SU-DHL-6 (cell line): Measurements from ENCODE around the gene IL11.

ENCODE experiments used
- H2AFZ ChIP-seq: fragments of 200-600 bp; sonication (generic); 2 replicates; pipeline ENCODE4 v1.6.1; 2014; ENCODE audit warnings: low read depth, mild to moderate bottlenecking, moderate library complexity, mixed read lengths, antibody characterized with exemption, low read length; ENCODE audit not compliant: severe bottlenecking
- H3F3A ChIP-seq: fragments of 200-600 bp; shearing (Covaris generic); 2 replicates; pipeline ENCODE4 v1.6.0; 2016; ENCODE audit warnings: antibody characterized with exemption, mild to moderate bottlenecking; ENCODE audit not compliant: insufficient read depth
- H3K27ac ChIP-seq: fragments of 200-600 bp; sonication (generic); 2 replicates; pipeline ENCODE4 v1.5.1; 2016; ENCODE audit warnings: low read depth, mild to moderate bottlenecking, low read length, moderate library complexity, mixed read lengths
- H3K27me3 ChIP-seq: fragments of 200-600 bp; sonication (generic), shearing (Covaris generic); 2 replicates; pipeline ENCODE4 v1.6.0; 2014; ENCODE audit warnings: mild to moderate bottlenecking, low read length
- H3K36me3 ChIP-seq: fragments of 200-600 bp; sonication (generic); 2 replicates; pipeline ENCODE4 v1.6.1; 2014; ENCODE audit warnings: mild to moderate bottlenecking, low read length, mixed read lengths
- H3K4me2 ChIP-seq: fragments of 300-600, 200-600 bp; shearing (Covaris generic), sonication (generic); 2 replicates; pipeline ENCODE4 v1.6.0; 2014; ENCODE audit warnings: low read length, low read depth, mild to moderate bottlenecking; ENCODE audit not compliant: poor library complexity, severe bottlenecking
- H3K4me3 ChIP-seq: fragments of 200-600 bp; sonication (generic); 2 replicates; pipeline ENCODE4 v1.5.1; 2014; ENCODE audit warnings: antibody characterized with exemption, low read length, mild to moderate bottlenecking, mixed read lengths; ENCODE audit not compliant: insufficient read depth, poor library complexity, severe bottlenecking
- H3K79me2 ChIP-seq: fragments of 200-600 bp; sonication (generic); 2 replicates; pipeline ENCODE4 v1.6.1; 2014; ENCODE audit warnings: mild to moderate bottlenecking, low read length, moderate library complexity; ENCODE audit not compliant: insufficient read depth
- H3K9ac ChIP-seq: fragments of 200-600 bp; sonication (generic); 2 replicates; pipeline ENCODE4 v1.7.0; 2014; ENCODE audit warnings: mild to moderate bottlenecking, low read length
- H3K9me2 ChIP-seq: fragments of 200-600 bp; sonication (generic); replicated peaks from 2 replicates; pipeline ENCODE4 v1.6.1; 2014; ENCODE audit warnings: low read length; ENCODE audit not compliant: insufficient read depth
- H3K9me3 ChIP-seq: fragments of 200-600 bp; sonication (generic); 2 replicates; pipeline ENCODE4 v1.6.1; 2014; ENCODE audit warnings: low read length, mixed read lengths; ENCODE audit not compliant: insufficient read depth
- H4K20me1 ChIP-seq: fragments of 200-600 bp; sonication (generic); 2 replicates; pipeline ENCODE4 v1.6.1; 2014; ENCODE audit warnings: low read depth, mild to moderate bottlenecking, antibody characterized with exemption, low read length, moderate library complexity, mixed read lengths
- CTCF ChIP-seq: fragments of 200-600 bp; sonication (generic); IDR thresholded peaks from one replicate; pipeline ENCODE4 v1.5.1; 2017; ENCODE audit warnings: antibody characterized with exemption, mild to moderate bottlenecking, low read length, moderate library complexity; ENCODE audit not compliant: insufficient read depth, poor library complexity, severe bottlenecking
- EZH2phosphoT487 ChIP-seq: fragments of 200-600 bp; sonication (generic), shearing (Covaris generic); conservative IDR thresholded peaks from 2 replicates; pipeline ENCODE4 v1.6.1; 2018; ENCODE audit warnings: mild to moderate bottlenecking, antibody characterized with exemption, low read length, moderate library complexity, mixed read lengths

IL11 gene

DNA sequence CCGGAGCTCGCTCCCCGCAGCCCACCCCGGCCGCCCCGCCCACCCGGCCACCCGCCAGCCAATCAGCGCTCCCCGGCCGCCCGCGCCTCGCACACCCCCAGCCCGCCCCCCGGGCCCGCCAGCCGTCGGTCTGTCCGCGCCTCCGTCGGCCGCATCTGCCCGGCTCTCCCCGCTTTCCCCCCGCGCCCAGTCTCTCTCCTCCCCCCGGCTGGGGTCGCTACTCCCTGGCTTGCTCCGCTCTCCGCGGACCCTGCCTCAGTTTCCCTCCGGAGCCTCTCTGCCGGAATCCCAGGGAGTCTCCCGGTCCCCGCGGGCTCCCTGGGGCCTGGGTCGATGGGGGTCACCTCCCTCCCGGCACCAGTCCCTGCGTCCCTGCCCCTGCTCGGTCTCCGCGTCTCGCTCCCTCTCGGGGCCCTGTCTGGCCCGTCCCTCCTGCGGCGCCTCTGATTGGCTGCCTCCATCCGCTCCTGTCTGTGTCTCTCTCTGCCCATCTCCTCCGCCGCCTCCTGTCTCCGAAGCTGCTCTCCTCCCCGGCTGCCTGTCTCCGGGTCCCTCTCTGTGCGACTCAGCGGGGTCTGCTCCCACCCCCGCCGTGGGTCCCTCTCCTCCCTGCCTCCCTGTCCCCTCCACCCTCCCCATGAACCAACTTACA lies 484 bp downstream of the IL11 start:
- no peak overlapping the region for H3K4me2 ChIP-seq
- H3K9me2 ChIP-seq, result no peaks in the 10 kb centered on the region
- TF ChIP-seq CTCF (no peak), EZH2phosphoT487 (no peak)
- H4K20me1 ChIP-seq, result no peaks in the 10 kb centered on the region
- H3K9ac ChIP-seq, result no peak overlapping the region
- H2AFZ ChIP-seq, result no peak overlapping the region
- H3K36me3 ChIP-seq, result no peaks in the 10 kb centered on the region
- H3K27ac ChIP-seq, result no peak overlapping the region
- H3K79me2 ChIP-seq, result no peaks in the 10 kb centered on the region
- H3K27me3 ChIP-seq, result no peaks in the 10 kb centered on the region
- no peaks in the 10 kb centered on the region for H3F3A ChIP-seq
- no peak overlapping the region for H3K4me3 ChIP-seq
- H3K9me3 ChIP-seq, result no peaks in the 10 kb centered on the region

DNA sequence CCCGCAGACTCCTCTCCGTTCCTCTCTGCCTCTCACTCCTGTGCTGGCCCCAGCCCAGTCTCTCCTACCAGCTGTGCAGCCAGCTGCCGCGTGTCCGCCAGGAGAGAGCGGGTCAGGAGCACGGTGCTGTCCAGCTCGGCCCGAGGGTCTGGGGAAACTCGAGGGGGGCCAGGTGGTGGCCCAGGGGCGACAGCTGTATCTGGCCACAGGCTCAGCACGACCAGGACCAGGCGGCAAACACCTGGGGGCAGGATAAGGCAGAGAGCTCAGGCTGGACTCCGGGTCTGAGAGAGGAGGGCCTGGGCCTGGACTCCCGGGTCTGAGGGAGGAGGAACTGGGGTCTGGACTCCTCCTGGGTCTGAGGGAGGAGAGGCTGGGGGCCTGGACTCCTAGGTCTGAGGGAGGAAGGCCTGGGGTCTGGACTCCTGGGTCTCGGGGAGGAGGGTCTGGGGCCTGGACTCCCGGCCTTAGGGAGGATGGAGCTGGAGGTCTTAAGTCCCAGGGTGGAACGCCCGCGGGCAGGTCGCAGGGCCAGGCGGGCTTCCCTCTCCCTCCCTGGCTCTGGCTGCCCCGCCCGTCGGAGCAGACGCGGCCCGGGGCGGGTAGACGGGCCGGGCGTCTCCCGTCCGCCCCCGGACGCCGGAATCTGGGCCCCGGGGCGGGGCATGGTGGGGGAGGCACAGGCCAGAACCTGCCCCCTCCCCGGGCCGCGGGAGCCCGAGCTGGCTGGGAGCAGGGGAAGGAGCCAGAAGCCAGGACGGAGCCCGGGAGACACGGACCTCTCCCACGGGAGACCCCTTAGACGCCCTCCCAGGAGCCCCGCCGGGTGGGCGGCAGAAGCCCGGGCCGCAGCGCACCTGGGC lies 1.3 kb downstream of the IL11 start:
- H3K36me3 ChIP-seq, result no peaks in the 10 kb centered on the region
- no peaks in the 10 kb centered on the region for H3K27me3 ChIP-seq

DNA sequence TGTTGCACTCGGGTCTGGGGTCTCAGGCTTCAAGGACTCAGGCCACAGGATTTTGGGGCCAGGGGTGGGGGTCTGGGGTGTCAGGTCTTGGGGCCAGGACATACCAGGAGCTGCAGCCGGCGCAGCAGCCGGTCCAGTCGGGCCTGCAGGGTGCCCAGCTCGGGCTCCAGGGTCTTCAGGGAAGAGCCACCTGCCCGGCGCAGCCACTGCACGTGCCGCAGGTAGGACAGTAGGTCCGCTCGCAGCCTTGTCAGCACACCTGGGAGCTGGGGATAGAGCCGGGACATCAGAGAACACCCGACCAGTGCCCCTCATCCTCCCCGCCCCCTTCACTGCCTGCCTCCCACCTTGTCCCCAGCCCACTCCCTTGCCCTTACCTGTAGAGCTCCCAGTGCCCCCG lies 2.2 kb downstream of the IL11 start:
- Histone ChIP-seq H3K27me3 (no peaks in the 10 kb centered on the region), H3K9me2 (no peaks in the 10 kb centered on the region), H4K20me1 (no peaks in the 10 kb centered on the region), H3K9me3 (no peaks in the 10 kb centered on the region), H3K4me2 (no peak overlapping the region), H3K27ac (no peak overlapping the region), H3F3A (no peaks in the 10 kb centered on the region), H3K79me2 (no peaks in the 10 kb centered on the region), H3K4me3 (no peak overlapping the region), H2AFZ (no peak overlapping the region), H3K9ac (no peak overlapping the region), H3K36me3 (no peaks in the 10 kb centered on the region)
- no peak for TF ChIP-seq EZH2phosphoT487
- TF ChIP-seq CTCF, result no peak

More for the DNA sequence above, 1.3 kb downstream of the IL11 start:
- Histone ChIP-seq H2AFZ (no peak overlapping the region), H3F3A (no peaks in the 10 kb centered on the region), H3K79me2 (no peaks in the 10 kb centered on the region), H3K9ac (no peak overlapping the region), H4K20me1 (no peaks in the 10 kb centered on the region), H3K27ac (no peak overlapping the region), H3K4me2 (no peak overlapping the region), H3K4me3 (no peak overlapping the region), H3K9me3 (no peaks in the 10 kb centered on the region), H3K9me2 (no peaks in the 10 kb centered on the region)
- TF ChIP-seq CTCF (no peak), EZH2phosphoT487 (no peak)
